Dermis blood vessel endothelial cell (primary cell): ENCODE data around the gene PTPDC1. TPM values are rescaled to one million over a fixed set of nuclear protein-coding genes. Genes with fewer than 3 reads are reported as not detected.

Experiments
- DNase-seq: peaks from one replicate; pipeline ENCODE4 v3.0.0; 2010
- total RNA-seq: library from RNA; depleted of rRNA; stranded (reverse); fragments of >200 nt; gene quantifications from 2 replicates; pipeline ENCODE4 v1.2.3, GENCODE V29; 2014

PTPDC1 gene
- total RNA-seq, 1 donor from 2014 or later, result 7.0 TPM

DNA sequence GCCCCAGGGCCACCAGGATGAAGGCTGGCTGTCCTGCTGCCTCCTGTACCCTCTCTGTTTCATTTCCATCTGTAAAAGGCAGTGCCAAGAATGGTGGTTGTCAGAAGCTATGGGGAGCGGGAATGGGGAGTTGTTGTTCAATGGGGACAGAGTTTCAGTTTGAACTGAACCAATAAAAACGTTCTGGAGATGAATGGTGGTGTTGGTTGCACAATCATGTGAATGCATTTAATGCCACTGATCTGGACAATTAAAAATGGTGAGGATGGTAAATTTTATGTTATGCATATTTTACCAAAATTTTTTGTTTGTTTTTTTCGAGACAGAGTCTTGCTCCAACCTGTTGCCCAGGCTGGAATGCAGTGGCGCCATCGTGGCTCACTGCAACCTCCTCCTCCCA lies 58.1 kb downstream of the PTPDC1 start:
- no peak for DNase-seq

DNA sequence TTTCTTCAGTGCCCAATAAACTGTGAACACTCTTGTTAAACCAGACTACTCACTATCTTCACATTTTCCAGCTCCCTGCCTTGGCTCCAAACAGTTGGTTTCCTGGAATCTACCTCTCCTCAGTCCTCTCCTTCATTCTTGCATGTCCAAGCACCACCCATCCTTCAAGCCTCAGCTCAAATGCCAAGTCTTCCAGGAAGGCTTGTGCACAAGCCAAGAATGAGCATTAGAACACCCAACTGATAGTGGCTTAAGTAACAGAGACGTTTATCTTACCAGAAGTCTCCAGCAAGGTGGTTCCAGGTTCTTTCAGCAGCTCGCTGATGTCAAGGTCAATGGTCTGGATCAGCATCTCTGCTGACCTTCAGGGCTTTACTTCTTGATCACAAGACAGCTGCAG lies 60.1 kb downstream of the PTPDC1 start:
- DNase-seq, result no peak

DNA sequence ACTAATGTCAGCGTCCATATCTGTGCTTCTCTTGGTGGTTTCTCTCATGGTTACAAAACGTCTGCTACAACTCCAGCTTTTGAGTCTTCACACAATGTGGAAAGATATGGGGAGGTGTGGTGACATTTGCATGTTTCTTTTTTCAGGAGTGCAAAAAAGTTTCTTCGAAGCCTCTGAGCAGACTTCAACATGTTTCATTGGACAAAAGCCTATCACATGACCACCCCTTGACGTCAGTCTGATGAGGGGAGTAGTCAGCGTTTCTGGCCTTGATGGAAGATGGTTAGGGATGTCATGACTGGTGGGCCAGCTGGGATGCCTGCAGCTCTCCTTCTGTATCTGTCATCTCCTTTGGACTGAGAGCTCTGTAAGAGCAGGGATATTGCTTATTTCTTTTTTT lies 61.4 kb downstream of the PTPDC1 start:
- no peak for DNase-seq

DNA sequence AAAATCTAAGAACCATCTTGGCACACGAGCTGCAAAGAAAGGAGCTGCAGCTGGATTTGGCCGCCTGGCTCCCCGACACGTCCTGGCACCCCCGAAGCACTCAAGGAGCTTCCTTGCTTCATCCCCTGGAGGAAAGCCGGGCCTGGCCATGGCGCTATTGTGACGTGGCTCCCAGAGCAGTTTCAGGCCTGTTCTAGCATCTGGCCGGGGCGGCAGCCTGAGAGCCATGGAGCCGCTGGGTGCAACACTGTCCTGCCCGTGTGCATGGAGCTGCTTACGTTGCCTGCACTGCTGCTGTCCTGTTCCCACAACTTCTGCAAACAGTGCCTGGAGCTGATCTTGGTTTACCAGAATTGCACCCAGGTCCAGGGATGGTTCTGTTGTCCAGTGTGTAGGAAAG lies 63.5 kb downstream of the PTPDC1 start:
- DNase-seq, result no peak

DNA sequence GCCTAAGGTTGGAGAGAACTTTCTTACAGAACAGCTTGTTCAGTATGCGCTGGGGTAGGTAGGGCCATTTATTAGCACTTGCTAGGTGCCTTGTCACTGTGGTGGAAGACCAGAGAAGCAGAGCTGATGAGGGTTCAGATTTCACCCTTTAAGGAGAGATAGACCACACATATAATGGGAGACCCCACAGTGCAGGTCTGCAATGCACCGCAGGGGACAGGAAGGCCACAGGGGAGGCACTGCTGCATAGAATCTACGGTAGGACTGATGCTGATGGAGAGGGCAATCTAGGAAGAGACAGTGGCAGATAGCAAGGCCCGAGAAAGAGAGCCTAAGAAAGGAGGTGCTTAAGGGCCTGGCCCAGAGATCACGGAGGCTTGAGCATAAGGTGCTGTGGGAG lies 64.2 kb downstream of the PTPDC1 start:
- no peak for DNase-seq

DNA sequence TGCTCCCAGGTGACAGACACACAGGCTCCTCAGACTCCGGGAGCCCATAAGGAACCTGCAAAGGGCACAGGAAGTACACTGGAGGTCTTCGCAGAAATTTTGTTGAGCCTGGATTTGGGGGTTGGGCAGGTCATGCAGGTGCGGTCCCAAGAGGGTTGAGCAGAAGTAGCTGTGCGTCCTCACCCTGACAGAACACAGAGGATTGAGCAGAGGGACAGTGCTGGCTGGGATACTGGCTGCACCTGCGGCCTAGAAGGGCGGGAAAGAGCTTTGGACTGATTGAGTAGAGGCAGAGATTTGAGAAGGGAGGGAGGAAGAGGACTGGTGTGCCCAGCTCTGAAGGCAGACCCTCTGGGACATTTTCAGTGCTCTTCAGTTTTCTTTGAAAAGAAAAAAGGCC lies 65.4 kb downstream of the PTPDC1 start:
- no peak for DNase-seq

DNA sequence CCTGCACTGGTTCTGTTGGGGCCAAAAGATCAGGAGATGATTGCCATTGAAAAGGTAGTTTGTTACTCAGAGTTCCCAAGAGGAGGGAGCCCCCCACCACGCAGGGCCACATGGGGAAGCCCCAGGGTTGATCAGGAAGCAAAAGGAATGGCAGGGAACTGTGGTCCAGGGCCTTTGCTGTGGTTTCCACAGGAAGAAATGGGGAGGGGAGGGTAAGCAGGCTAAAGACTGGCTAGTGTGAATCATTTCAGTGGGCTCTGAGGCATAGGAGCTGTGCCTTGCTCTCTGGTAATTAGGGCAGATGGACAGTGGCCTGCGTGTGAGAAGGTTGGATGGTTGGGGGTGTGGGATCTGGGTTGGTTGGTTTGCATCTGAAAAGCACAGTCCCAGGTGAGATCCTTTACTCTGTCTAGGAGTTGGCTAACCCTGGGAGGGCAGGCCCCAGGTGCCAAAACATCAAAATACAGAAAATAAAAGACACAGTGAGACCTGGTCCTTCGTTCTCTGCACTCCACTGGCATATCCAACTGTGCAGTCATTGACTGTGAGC lies 66.1 kb downstream of the PTPDC1 start:
- DNase-seq, result no peak

GRCh38 chr9:94150890-94151650 lies 66.8 kb downstream of the PTPDC1 start:
- no peak for DNase-seq

GRCh38 chr9:94153905-94154304 lies 69.6 kb downstream of the PTPDC1 start:
- DNase-seq, result no peak

DNA sequence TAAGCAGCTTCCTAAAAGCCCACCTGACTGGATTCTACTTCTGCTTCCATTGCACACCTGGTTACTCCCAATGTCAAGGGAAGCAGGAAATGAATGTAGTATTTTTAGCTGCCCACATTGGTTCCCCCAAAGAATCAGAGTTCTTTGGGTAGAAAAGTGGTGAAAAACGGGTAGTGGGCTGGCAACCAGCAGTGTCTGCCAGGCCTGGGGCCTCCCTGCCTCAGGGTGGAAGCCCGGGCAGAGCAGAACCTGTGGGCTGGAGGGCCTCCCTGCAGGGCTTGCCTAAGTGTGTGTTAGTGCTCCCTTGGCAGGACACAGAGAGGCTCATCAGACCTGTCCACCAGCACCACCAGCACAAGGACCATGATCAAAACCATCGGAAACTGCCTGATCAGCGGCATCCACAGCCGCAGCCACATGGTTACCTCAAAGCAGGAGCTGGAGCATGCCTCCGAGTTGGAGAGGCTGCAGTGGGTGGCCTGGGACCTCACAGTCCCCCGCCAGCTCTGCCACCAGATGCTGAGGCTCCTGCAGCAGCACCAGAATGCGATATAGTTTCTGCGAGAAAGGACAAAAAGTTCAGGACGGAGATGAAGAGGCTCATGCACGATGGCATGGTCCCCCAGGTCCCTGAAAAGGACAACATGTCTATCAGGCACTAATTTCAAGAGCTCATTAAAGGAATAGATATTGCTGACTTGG lies 72.2 kb downstream of the PTPDC1 start:
- DNase-seq, result no peak

GRCh38 chr9:94157050-94157801 lies 73.0 kb downstream of the PTPDC1 start:
- DNase-seq, result peak; percentile 90

Other genes starting within 250 kb of the PTPDC1 start
- not detected in 2 replicates for gene BARX1, start 129.1 kb upstream of the PTPDC1 start, total RNA-seq
- gene ZNF169, start 174.8 kb downstream of the PTPDC1 start, total RNA-seq, result 4.3 and 6.3 TPM in 2 replicates
- gene NUTM2F, start 244.2 kb downstream of the PTPDC1 start, total RNA-seq, result not detected in 2 replicates